GM12873 (cell line): ENCODE results near the gene CIC.

Experiments used
- TF ChIP-seq, protein P1 (sequence below): IDR thresholded peaks from 2 replicates; pipeline ENCODE4 v1.5.1; 2012; ENCODE audit warnings: low read depth, mild to moderate bottlenecking, moderate library complexity, low read length, control low read depth; ENCODE audit not compliant: insufficient read depth; ENCODE audit errors: missing control alignments

CIC gene

GRCh38 chr19:42284066-42284501, 15.0 kb downstream of the CIC start:
- TF ChIP-seq, protein P1, sequence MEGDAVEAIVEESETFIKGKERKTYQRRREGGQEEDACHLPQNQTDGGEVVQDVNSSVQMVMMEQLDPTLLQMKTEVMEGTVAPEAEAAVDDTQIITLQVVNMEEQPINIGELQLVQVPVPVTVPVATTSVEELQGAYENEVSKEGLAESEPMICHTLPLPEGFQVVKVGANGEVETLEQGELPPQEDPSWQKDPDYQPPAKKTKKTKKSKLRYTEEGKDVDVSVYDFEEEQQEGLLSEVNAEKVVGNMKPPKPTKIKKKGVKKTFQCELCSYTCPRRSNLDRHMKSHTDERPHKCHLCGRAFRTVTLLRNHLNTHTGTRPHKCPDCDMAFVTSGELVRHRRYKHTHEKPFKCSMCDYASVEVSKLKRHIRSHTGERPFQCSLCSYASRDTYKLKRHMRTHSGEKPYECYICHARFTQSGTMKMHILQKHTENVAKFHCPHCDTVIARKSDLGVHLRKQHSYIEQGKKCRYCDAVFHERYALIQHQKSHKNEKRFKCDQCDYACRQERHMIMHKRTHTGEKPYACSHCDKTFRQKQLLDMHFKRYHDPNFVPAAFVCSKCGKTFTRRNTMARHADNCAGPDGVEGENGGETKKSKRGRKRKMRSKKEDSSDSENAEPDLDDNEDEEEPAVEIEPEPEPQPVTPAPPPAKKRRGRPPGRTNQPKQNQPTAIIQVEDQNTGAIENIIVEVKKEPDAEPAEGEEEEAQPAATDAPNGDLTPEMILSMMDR, result no peak

- TF ChIP-seq, protein P1, result no peak
Measured at GRCh38 chr19:42284591-42285341, 15.7 kb downstream of the CIC start.

- TF ChIP-seq, protein P1, result no peak
Measured at GRCh38 chr19:42285541-42285941, 16.5 kb downstream of the CIC start.

DNA sequence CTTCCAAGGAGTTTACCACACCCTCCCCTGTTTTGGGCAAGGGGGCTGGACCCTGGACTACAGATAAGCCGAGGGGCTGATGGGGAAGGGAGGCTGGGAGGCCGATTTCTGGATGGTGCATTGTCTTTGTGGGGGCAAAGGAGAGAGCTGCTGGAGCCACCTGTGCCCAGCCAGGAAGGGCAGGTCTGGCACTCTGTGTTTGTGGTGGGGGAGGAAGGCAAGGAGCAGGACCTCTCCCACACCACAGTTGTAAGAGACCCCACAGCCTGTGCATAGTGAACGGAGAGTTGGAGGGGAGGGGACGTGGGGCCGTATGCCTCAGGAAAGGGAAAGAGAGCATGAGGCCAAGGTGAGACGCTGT, 16.9 kb downstream of the CIC start:
- TF ChIP-seq, protein P1, result no peak

DNA sequence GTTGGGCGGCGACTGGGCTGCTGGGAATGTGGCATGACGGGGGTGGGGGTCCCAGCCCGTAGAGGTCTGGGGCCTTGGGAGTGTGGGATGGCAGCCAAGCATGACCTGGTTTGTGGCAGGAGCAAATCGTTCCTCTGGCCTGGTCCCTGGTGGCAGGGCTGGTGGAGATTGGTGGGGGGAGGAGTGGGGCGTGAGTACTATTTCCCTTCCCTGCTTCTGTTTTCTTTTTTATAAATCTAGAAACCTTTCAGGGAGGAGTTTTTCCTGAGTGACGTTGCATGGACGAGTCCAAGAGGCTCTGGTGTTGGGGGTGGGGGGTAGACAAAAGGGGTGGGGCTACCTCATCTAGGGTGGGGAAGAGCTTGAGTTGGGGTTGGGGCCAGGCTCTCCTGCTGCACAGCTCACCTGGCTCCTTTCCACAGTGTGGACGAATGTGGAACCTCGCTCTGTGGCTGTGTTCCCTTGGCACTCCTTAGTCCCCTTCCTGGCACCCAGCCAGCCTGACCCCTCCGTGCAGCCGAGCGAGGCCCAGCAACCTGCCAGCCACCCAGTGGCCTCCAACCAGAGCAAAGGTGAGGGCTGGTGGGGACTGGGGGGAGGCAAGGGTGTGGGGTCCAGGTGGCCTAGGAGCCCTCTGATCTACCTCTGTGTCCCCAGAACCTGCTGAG, 17.4 kb downstream of the CIC start:
- TF ChIP-seq, protein P1, result no peak

DNA sequence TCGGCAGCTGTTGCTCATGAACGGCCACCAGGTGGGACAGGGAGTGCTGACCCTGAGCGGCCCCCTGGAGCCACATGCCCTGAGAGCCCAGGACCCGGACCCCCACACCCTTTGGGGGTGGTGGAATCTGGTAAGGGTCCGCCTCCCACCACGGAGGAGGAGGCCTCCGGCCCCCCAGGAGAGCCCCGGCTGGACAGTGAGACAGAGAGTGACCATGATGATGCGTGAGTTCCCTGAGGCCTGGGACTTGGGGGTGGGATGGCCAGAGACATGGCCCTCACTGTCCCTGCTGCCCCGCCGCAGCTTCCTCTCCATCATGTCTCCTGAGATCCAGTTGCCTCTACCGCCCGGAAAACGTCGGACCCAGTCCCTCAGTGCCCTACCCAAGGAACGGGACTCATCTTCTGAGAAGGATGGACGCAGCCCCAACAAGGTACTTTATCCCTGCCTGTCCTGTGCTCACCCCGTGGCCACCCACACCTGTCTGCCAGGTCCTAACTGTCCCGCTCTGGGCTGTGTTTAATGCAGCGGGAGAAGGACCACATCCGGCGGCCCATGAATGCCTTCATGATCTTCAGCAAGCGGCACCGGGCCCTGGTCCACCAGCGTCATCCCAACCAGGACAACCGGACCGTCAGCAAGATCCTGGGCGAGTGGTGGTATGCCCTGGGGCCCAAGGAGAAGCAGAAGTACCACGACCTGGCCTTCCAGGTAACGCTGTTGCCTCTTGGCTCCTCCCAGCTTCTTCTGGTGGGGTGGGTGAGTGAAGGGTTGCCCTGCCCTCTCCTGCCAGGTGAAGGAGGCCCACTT, 18.2 kb downstream of the CIC start:
- TF ChIP-seq, protein P1, result no peak

DNA sequence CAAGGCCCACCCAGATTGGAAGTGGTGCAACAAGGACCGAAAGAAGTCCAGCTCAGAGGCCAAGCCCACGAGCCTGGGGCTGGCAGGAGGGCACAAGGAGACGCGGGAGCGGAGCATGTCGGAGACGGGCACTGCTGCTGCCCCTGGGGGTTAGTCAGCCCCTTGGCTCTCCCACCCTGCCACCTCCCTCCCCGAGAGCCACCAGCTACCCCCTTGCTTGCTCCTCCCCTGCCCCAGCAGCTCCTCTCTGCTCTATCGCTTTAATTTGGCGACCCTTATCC, 18.7 kb downstream of the CIC start:
- TF ChIP-seq, protein P1, result no peak
